IMR-90 (cell line): ENCODE data around the gene ACAD10. TPM values are rescaled to one million over a fixed set of nuclear protein-coding genes. Genes with fewer than 3 reads are reported as not detected.

ENCODE experiments used
- ATAC-seq: fragments of 200-7000 bp; cut with Tn5 transposase; 2 replicates; pipeline ENCODE4 v1.9.1; 2020; ENCODE audit warnings: low read depth, mild to moderate bottlenecking, moderate library complexity
- BruUV-seq: library from RNA; stranded (reverse); fragments of 400-500 nt; replicated peaks from 2 replicates; lab custom pipeline; 2021; lab: Mats Ljungman, UMichigan
- CTCF ChIA-PET: fragments of 300-600 bp; formaldehyde crosslinking; extraction: SDS; loops from one replicate; lab custom pipeline; 2021; ENCODE audit warnings: antibody characterized with exemption; lab: Yijun Ruan, JAX
- POLR2A ChIA-PET: fragments of 300-600 bp; sonication (Branson Sonifier 250); formaldehyde crosslinking; loops from one replicate; lab custom pipeline; 2022; ENCODE audit warnings: antibody characterized with exemption; ENCODE audit not compliant: unreplicated experiment; lab: Charles Lee
- DNase-seq: peaks from one replicate; pipeline ENCODE4 v3.0.0; 2013
- H2AFZ ChIP-seq: replicated peaks from 2 replicates; pipeline ENCODE3; 2013; ENCODE audit warnings: low read length, mild to moderate bottlenecking; ENCODE audit not compliant: poor library complexity
- H2AK5ac ChIP-seq: 2 replicates; pipeline ENCODE4 v1.6.1; 2013; ENCODE audit warnings: low read depth, low read length, inconsistent platforms
- H2AK9ac ChIP-seq: replicated peaks from 2 replicates; pipeline ENCODE3; 2013; ENCODE audit warnings: mild to moderate bottlenecking, low read depth, low read length, moderate library complexity; ENCODE audit not compliant: poor library complexity
- H2BK120ac ChIP-seq: 2 replicates; pipeline ENCODE4 v1.6.1; 2013; ENCODE audit warnings: low read depth, low read length, inconsistent platforms
- H2BK15ac ChIP-seq: 3 replicates; pipeline ENCODE4 v1.6.1; 2013; ENCODE audit warnings: low read depth, low read length, inconsistent platforms
- H2BK20ac ChIP-seq: 2 replicates; pipeline ENCODE4 v1.6.1; 2013; ENCODE audit warnings: low read depth, mild to moderate bottlenecking, inconsistent platforms, low read length, moderate library complexity
- H2BK5ac ChIP-seq: 2 replicates; pipeline ENCODE4 v1.6.1; 2013; ENCODE audit warnings: mild to moderate bottlenecking, low read depth, low read length, inconsistent platforms; ENCODE audit not compliant: poor library complexity, severe bottlenecking
- H3K14ac ChIP-seq: replicated peaks from 2 replicates; pipeline ENCODE4 v1.6.1; 2013; ENCODE audit warnings: low read depth, low read length, inconsistent platforms
- H3K18ac ChIP-seq: 2 replicates; pipeline ENCODE4 v1.6.1; 2013; ENCODE audit warnings: low read depth, low read length, control low read depth
- H3K23ac ChIP-seq: 2 replicates; pipeline ENCODE4 v1.6.1; 2013; ENCODE audit warnings: low read depth, low read length, inconsistent platforms
- H3K27ac ChIP-seq: 2 replicates; pipeline ENCODE4 v1.5.1; 2013; ENCODE audit warnings: mild to moderate bottlenecking, control low read depth, low read length; ENCODE audit not compliant: insufficient read depth
- H3K27me3 ChIP-seq: 2 replicates; pipeline ENCODE4 v1.6.1; 2013; ENCODE audit warnings: low read length; ENCODE audit not compliant: control insufficient read depth, insufficient read depth
- H3K36me3 ChIP-seq: 2 replicates; pipeline ENCODE4 v1.6.1; 2013; ENCODE audit warnings: low read length, mixed read lengths; ENCODE audit not compliant: control insufficient read depth, insufficient read depth
- H3K4ac ChIP-seq: 2 replicates; pipeline ENCODE4 v1.6.1; 2013; ENCODE audit warnings: low read depth, low read length, inconsistent platforms
- H3K4me1 ChIP-seq: 2 replicates; pipeline ENCODE4 v1.6.1; 2013; ENCODE audit warnings: low read length, mixed read lengths; ENCODE audit not compliant: control insufficient read depth, insufficient read depth
- H3K4me2 ChIP-seq: 2 replicates; pipeline ENCODE4 v1.6.1; 2013; ENCODE audit warnings: low read depth, mild to moderate bottlenecking, control low read depth, low read length, moderate library complexity
- H3K4me3 ChIP-seq: 2 replicates; pipeline ENCODE4 v1.5.1; 2013; ENCODE audit warnings: low read depth, mild to moderate bottlenecking, control low read depth, low read length, moderate library complexity; ENCODE audit not compliant: insufficient read depth
- H3K56ac ChIP-seq: 2 replicates; pipeline ENCODE4 v1.6.1; 2013; ENCODE audit warnings: low read length, inconsistent platforms; ENCODE audit not compliant: insufficient read depth; ENCODE audit errors: extremely low read depth
- H3K79me1 ChIP-seq, 2 experiments: 2 replicates each; pipeline ENCODE4 v1.6.1; 2013; ENCODE audit warnings: low read length in 2 of 2, inconsistent platforms in 1 of 2, low read depth in 1 of 2
- H3K9ac ChIP-seq: 2 replicates; pipeline ENCODE4 v1.6.1; 2013; ENCODE audit warnings: low read depth, low read length, control low read depth
- H3K9me1 ChIP-seq: 2 replicates; pipeline ENCODE4 v1.6.1; 2013; ENCODE audit warnings: low read length, inconsistent platforms; ENCODE audit not compliant: insufficient read depth
- H3K9me3 ChIP-seq: 2 replicates; pipeline ENCODE4 v1.6.1; 2013; ENCODE audit warnings: low read length; ENCODE audit not compliant: control insufficient read depth, insufficient read depth
- H4K20me1 ChIP-seq: 2 replicates; pipeline ENCODE4 v1.6.1; 2013; ENCODE audit warnings: low read length, inconsistent platforms; ENCODE audit not compliant: insufficient read depth
- H4K5ac ChIP-seq: 2 replicates; pipeline ENCODE4 v1.6.1; 2013; ENCODE audit warnings: mild to moderate bottlenecking, low read depth, low read length, control low read depth
- H4K8ac ChIP-seq, 2 experiments: 2 replicates each; pipeline ENCODE4 v1.6.1; 2013; ENCODE audit warnings: low read depth in 2 of 2, low read length in 2 of 2, control low read depth in 1 of 2, inconsistent platforms in 1 of 2
- H4K91ac ChIP-seq: 2 replicates; pipeline ENCODE4 v1.6.1; 2013; ENCODE audit warnings: low read depth, low read length, inconsistent platforms; ENCODE audit not compliant: insufficient read depth
- BHLHE40 ChIP-seq: fragments of 150-350 bp; IDR thresholded peaks from 2 replicates; pipeline ENCODE4 v1.6.1; 2016; ENCODE audit warnings: mild to moderate bottlenecking, low read depth, low read length
- CEBPB ChIP-seq: IDR thresholded peaks from 2 replicates; pipeline ENCODE4 v1.6.1; 2012; ENCODE audit warnings: low read depth, low read length, improper control_type of control experiment
- CHD1 ChIP-seq: IDR thresholded peaks from 2 replicates; pipeline ENCODE4 v1.6.1; 2012; ENCODE audit warnings: low read depth, low read length, improper control_type of control experiment
- FOS ChIP-seq: fragments of 150-350 bp; IDR thresholded peaks from 2 replicates; pipeline ENCODE4 v1.6.1; 2016; ENCODE audit warnings: low read depth, low read length
- MAZ ChIP-seq: IDR thresholded peaks from 2 replicates; pipeline ENCODE4 v1.6.1; 2012; ENCODE audit warnings: low read depth, mild to moderate bottlenecking, low read length, improper control_type of control experiment, moderate library complexity, borderline replicate concordance
- MXI1 ChIP-seq: IDR thresholded peaks from 2 replicates; pipeline ENCODE4 v1.6.1; 2012; ENCODE audit warnings: low read depth, mild to moderate bottlenecking, low read length, moderate library complexity, borderline replicate concordance
- POLR2A ChIP-seq: IDR thresholded peaks from 2 replicates; pipeline ENCODE4 v1.6.1; 2012; ENCODE audit warnings: mild to moderate bottlenecking, low read depth, low read length
- RAD21 ChIP-seq: IDR thresholded peaks from 2 replicates; pipeline ENCODE4 v1.6.1; 2012; ENCODE audit warnings: low read length, improper control_type of control experiment
- RCOR1 ChIP-seq: IDR thresholded peaks from 2 replicates; pipeline ENCODE4 v1.6.1; 2012; ENCODE audit warnings: mild to moderate bottlenecking, low read length, improper control_type of control experiment; ENCODE audit not compliant: insufficient replicate concordance
- RFX5 ChIP-seq: IDR thresholded peaks from 2 replicates; pipeline ENCODE4 v1.8.0; 2012; ENCODE audit warnings: low read depth, mild to moderate bottlenecking, low read length, moderate library complexity
- SMC3 ChIP-seq: fragments of 150-350 bp; IDR thresholded peaks from 2 replicates; pipeline ENCODE4 v1.6.1; 2016; ENCODE audit warnings: low read depth, mild to moderate bottlenecking, antibody characterized with exemption, low read length, moderate library complexity
- WGBS, 2 experiments: methylation state at CpG; one replicate each; pipeline versions ENCODE4 v1.1.5 to v1.1.7; 2013; ENCODE audit warnings: missing lambda C conversion rate in 2 of 2; ENCODE audit not compliant: insufficient read length in 1 of 2; ENCODE audit errors: extremely low coverage in 2 of 2; 5-methylcytosine and 5-hydroxymethylcytosine counted together
- dilution Hi-C: fragments of 300-500 bp; cut with HindIII; formaldehyde crosslinking; loops from one replicate; pipeline ENCODE4 v1.14.3; 2018; ENCODE audit warnings: low sequenced_read_pairs; ENCODE audit not compliant: unreplicated experiment
- in situ Hi-C: fragments of 300-500 bp; cut with MboI; formaldehyde crosslinking; loops from 3 replicates; pipeline ENCODE4 v1.14.3; 2019; ENCODE audit warnings: low sequenced_read_pairs, inconsistent platforms, mixed read lengths
- intact Hi-C: fragments of 100-400 bp; cut with micrococcal nuclease; formaldehyde crosslinking; loops from 2 replicates; pipeline ENCODE4 v1.10.0; 2022
- polyA plus RNA-seq, 3 experiments: library from polyadenylated mRNA; depleted of rRNA; stranded (reverse); fragments of >200 nt; gene quantifications; 2 replicates each; pipeline ENCODE4 v1.2.3, GENCODE V29; 2012; ENCODE audit warnings: low replicate concordance in 1 of 3
- total RNA-seq: library from RNA; depleted of rRNA; stranded (reverse); fragments of >200 nt; gene quantifications from 2 replicates; pipeline ENCODE4 v1.2.3, GENCODE V29; 2012
- TF ChIP-seq, protein P1 (sequence below): fragments of 150-350 bp; IDR thresholded peaks from 2 replicates; pipeline ENCODE4 v1.6.1; 2017; ENCODE audit warnings: mild to moderate bottlenecking, antibody characterized with exemption, low read length, low read depth
- TF ChIP-seq, protein P2 (sequence below): fragments of 150-350 bp; IDR thresholded peaks from 2 replicates; pipeline ENCODE4 v1.6.1; 2016; ENCODE audit warnings: low read depth, mild to moderate bottlenecking, low read length, moderate library complexity, borderline replicate concordance
- TF ChIP-seq, protein P3 (sequence below): conservative IDR thresholded peaks from 2 replicates; pipeline ENCODE4 v1.5.1; 2012; ENCODE audit warnings: mild to moderate bottlenecking, low read depth, low read length, improper control_type of control experiment

The ACAD10 gene
- total and polyA plus RNA-seq, 2 of the 4 experiments (the other 2 are of a cell fraction) = 12.4 to 21.0 TPM

DNA sequence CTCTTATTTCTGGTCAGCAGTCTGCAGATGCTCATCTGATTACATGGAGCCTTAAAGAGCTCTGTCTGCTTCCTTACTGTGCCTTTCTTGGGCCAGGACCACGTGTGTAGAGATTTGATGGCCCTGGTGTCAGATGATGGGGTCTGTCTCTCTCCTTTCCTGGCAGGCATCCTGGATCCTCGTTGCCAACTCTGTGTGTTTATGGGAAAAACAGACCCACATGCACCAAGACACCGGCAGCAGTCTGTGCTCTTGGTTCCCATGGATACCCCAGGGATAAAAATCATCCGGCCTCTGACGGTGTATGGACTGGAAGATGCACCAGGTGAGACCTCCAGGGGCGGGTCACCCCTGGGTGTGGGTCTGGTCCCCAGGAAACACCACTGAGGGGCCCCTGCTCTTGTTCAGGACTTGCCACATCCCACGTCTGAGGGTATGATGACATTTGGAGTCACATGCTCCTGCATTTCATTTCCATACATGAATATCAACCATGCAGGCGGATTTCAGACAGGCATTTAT is 62.4 kb downstream of the ACAD10 start:
- Histone ChIP-seq H3K9me1 (no peaks in the 10 kb centered on the region), H2BK120ac (no peak overlapping the region), H4K91ac (no peak overlapping the region), H4K20me1 (peaks cover 1% of the 10 kb centered on the region; the same call in 1 of the 2 replicates), H2AFZ (no peak overlapping the region), H3K79me1 (no peaks in the 10 kb centered on the region), H2BK20ac (no peak overlapping the region), H3K27ac (no peak overlapping the region), H3K4me3 (no peak overlapping the region), H2BK5ac (no peak overlapping the region), H2BK15ac (no peak overlapping the region), H3K36me3 (peaks cover 34% of the 10 kb centered on the region), H4K8ac (no peak overlapping the region), H4K5ac (no peak overlapping the region), H3K27me3 (no peaks in the 10 kb centered on the region), H2AK9ac (no peak overlapping the region), H3K4ac (no peak overlapping the region), H3K23ac (no peak overlapping the region), H3K9ac (no peak overlapping the region), H3K4me2 (no peak overlapping the region), H3K4me1 (no peaks in the 10 kb centered on the region), H3K14ac (no peak overlapping the region), H3K9me3 (no peaks in the 10 kb centered on the region), H2AK5ac (no peak overlapping the region), H3K18ac (no peak overlapping the region), H3K56ac (no peak overlapping the region)
- dilution Hi-C loops = no loop called here
- POLR2A ChIA-PET = no interaction called here
- no peak for ATAC-seq
- CTCF ChIA-PET = no interaction called here
- no CpG with 5 or more reads among the region's 8 CpGs for WGBS, 2 experiments
- BruUV-seq = no TSS peak
- in situ Hi-C loops = no loop called here
- intact Hi-C loops = no loop called here
- no peak for DNase-seq
- TF ChIP-seq, protein P1, sequence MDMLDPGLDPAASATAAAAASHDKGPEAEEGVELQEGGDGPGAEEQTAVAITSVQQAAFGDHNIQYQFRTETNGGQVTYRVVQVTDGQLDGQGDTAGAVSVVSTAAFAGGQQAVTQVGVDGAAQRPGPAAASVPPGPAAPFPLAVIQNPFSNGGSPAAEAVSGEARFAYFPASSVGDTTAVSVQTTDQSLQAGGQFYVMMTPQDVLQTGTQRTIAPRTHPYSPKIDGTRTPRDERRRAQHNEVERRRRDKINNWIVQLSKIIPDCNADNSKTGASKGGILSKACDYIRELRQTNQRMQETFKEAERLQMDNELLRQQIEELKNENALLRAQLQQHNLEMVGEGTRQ = no peak
- TF ChIP-seq MAZ (no peak), POLR2A (no peak), BHLHE40 (no peak), MXI1 (no peak), RFX5 (no peak), CHD1 (no peak), FOS (no peak), RCOR1 (no peak), CEBPB (no peak), SMC3 (no peak), RAD21 (no peak)
- TF ChIP-seq, protein P2, sequence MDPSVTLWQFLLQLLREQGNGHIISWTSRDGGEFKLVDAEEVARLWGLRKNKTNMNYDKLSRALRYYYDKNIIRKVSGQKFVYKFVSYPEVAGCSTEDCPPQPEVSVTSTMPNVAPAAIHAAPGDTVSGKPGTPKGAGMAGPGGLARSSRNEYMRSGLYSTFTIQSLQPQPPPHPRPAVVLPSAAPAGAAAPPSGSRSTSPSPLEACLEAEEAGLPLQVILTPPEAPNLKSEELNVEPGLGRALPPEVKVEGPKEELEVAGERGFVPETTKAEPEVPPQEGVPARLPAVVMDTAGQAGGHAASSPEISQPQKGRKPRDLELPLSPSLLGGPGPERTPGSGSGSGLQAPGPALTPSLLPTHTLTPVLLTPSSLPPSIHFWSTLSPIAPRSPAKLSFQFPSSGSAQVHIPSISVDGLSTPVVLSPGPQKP = no peak
- TF ChIP-seq, protein P3, sequence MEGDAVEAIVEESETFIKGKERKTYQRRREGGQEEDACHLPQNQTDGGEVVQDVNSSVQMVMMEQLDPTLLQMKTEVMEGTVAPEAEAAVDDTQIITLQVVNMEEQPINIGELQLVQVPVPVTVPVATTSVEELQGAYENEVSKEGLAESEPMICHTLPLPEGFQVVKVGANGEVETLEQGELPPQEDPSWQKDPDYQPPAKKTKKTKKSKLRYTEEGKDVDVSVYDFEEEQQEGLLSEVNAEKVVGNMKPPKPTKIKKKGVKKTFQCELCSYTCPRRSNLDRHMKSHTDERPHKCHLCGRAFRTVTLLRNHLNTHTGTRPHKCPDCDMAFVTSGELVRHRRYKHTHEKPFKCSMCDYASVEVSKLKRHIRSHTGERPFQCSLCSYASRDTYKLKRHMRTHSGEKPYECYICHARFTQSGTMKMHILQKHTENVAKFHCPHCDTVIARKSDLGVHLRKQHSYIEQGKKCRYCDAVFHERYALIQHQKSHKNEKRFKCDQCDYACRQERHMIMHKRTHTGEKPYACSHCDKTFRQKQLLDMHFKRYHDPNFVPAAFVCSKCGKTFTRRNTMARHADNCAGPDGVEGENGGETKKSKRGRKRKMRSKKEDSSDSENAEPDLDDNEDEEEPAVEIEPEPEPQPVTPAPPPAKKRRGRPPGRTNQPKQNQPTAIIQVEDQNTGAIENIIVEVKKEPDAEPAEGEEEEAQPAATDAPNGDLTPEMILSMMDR = no peak
